GM21390 (cell line): ENCODE data around the gene ABTB2.

ENCODE experiments used
- ATAC-seq: cut with Tn5 transposase; IDR thresholded peaks from one replicate; pipeline ENCODE4 v1.9.1; 2021; ENCODE audit not compliant: unreplicated experiment

ABTB2 gene

GRCh38 chr11:34317666-34318065, 40.1 kb downstream of the ABTB2 start:
- no peak for ATAC-seq

GRCh38 chr11:34317036-34317360, 40.8 kb downstream of the ABTB2 start:
- no peak for ATAC-seq

GRCh38 chr11:34316347-34317035, 41.3 kb downstream of the ABTB2 start:
- ATAC-seq, result no peak

- no peak for ATAC-seq
Measured at GRCh38 chr11:34315394-34315793, 42.4 kb downstream of the ABTB2 start.

- no peak for ATAC-seq
Measured at GRCh38 chr11:34314936-34315335, 42.9 kb downstream of the ABTB2 start.

- ATAC-seq, result no peak
Measured at GRCh38 chr11:34314176-34314575, 43.6 kb downstream of the ABTB2 start.

- ATAC-seq, result peak; percentile 92
Measured at GRCh38 chr11:34313099-34313517, 44.7 kb downstream of the ABTB2 start.

- ATAC-seq, result no peak
Measured at GRCh38 chr11:34311126-34311525, 46.7 kb downstream of the ABTB2 start.

GRCh38 chr11:34309965-34310364, 47.8 kb downstream of the ABTB2 start:
- ATAC-seq, result no peak

GRCh38 chr11:34308913-34309585, 48.8 kb downstream of the ABTB2 start:
- ATAC-seq, result no peak

GRCh38 chr11:34308049-34308912, 49.5 kb downstream of the ABTB2 start:
- ATAC-seq, result no peak

GRCh38 chr11:34305780-34306179, 52.0 kb downstream of the ABTB2 start:
- ATAC-seq, result no peak

GRCh38 chr11:34305193-34305592, 52.6 kb downstream of the ABTB2 start:
- no peak for ATAC-seq

GRCh38 chr11:34303028-34303570, 54.7 kb downstream of the ABTB2 start:
- no peak for ATAC-seq

GRCh38 chr11:34302046-34302921, 55.5 kb downstream of the ABTB2 start:
- peak; percentile 75 for ATAC-seq

GRCh38 chr11:34300926-34301295, 56.9 kb downstream of the ABTB2 start:
- ATAC-seq, result no peak

- no peak for ATAC-seq
Measured at GRCh38 chr11:34300026-34300925, 57.5 kb downstream of the ABTB2 start.

- ATAC-seq, result no peak
Measured at GRCh38 chr11:34299284-34299972, 58.4 kb downstream of the ABTB2 start.

GRCh38 chr11:34298871-34299270, 58.9 kb downstream of the ABTB2 start:
- no peak for ATAC-seq
